K562 treated with DMSO at 1 percent for 12 hours (cell line): ENCODE measurements around the gene UGDH. TPM values are rescaled to one million over a fixed set of nuclear protein-coding genes. Genes with fewer than 3 reads are reported as not detected.

Experiments
- total RNA-seq: library from RNA; unstranded; fragments of 300-600 nt; gene quantifications from 2 replicates; pipeline ENCODE4 v1.2.3, GENCODE V29; 2022; ENCODE audit not compliant: insufficient read depth

Gene UGDH
- 10.3 and 17.4 TPM in 2 replicates for total RNA-seq

GRCh38 chr4:39527296-39528060, at the start of gene UGDH:
UGDH (minus strand) TSS chr4:39527439; CDS start chr4:39521512, 5,927 bp downstream.

GRCh38 chr4:39458505-39459300, 68.5 kb downstream of the UGDH start, which contains the start of the genes LIAS and RPL9:
LIAS (plus strand) TSS chr4:39459056; CDS start chr4:39459118, 62 bp downstream.
RPL9 (minus strand) TSS chr4:39458922; CDS start chr4:39458439, 483 bp downstream.

Other genes starting within 250 kb of the UGDH start
- gene RFC1, start 161.1 kb downstream of the UGDH start, total RNA-seq, result 23.0 and 47.7 TPM in 2 replicates
- gene KLB, start 120.5 kb downstream of the UGDH start, total RNA-seq, result not detected in 2 replicates
- 3,033 and 3,623 TPM in 2 replicates for gene RPL9, start 68.5 kb downstream of the UGDH start, total RNA-seq
- 13.4 and 17.3 TPM in 2 replicates for gene LIAS, start 68.4 kb downstream of the UGDH start, total RNA-seq
- 7.6 and 22.5 TPM in 2 replicates for gene SMIM14, start 111.4 kb upstream of the UGDH start, total RNA-seq
- gene UBE2K, start 170.7 kb upstream of the UGDH start, total RNA-seq, result 16.9 and 40.7 TPM in 2 replicates